GM12892 (cell line): Measurements from ENCODE around the gene TEX12.
"Not testable (repeated sequence)": the region's sequence is repeated elsewhere in the genome, so short reads cannot be mapped to it uniquely, and the experiment has no call there.

Experiments used
- POLR2A ChIP-seq: IDR thresholded peaks from 2 replicates; pipeline ENCODE4 v1.6.1; 2011; ENCODE audit warnings: low read depth, low read length, control low read depth
- POLR2AphosphoS5 ChIP-seq: IDR thresholded peaks from 2 replicates; pipeline ENCODE4 v1.6.1; 2011; ENCODE audit warnings: low read depth, low read length, control low read depth
- TAF1 ChIP-seq: IDR thresholded peaks from 2 replicates; pipeline ENCODE4 v1.6.1; 2011; ENCODE audit warnings: low read depth, mild to moderate bottlenecking, control low read depth, low read length, borderline replicate concordance

- not testable (repeated sequence) for TF ChIP-seq POLR2AphosphoS5, POLR2A, TAF1
Measured at GRCh38 chr11:112199101-112199500, 31.9 kb downstream of the TEX12 start.
